Activated CD8-positive, alpha-beta memory T cell treated with anti-CD3 and anti-CD28 coated beads for 36 hours (primary cell): ENCODE results near the gene CGB1. TPM values are rescaled to one million over a fixed set of nuclear protein-coding genes. Genes with fewer than 3 reads are reported as not detected.

Experiments
- CTCF ChIA-PET: fragments of 350-600 bp; sonication (Branson Sonifier 250); formaldehyde crosslinking; loops from one replicate; lab custom pipeline; 2021; ENCODE audit warnings: antibody characterized with exemption; lab: Charles Lee
- POLR2A ChIA-PET: fragments of 350-600 bp; sonication (Branson Sonifier 250); formaldehyde crosslinking; loops from one replicate; lab custom pipeline; 2021; ENCODE audit warnings: antibody characterized with exemption; lab: Charles Lee
- total RNA-seq, 2 experiments: library from RNA; stranded (reverse); gene quantifications; one replicate each; pipeline ENCODE4 v1.2.3, GENCODE V29; 2021

CGB1 gene
- total RNA-seq, 2 experiments from 2014 or later = not detected

DNA sequence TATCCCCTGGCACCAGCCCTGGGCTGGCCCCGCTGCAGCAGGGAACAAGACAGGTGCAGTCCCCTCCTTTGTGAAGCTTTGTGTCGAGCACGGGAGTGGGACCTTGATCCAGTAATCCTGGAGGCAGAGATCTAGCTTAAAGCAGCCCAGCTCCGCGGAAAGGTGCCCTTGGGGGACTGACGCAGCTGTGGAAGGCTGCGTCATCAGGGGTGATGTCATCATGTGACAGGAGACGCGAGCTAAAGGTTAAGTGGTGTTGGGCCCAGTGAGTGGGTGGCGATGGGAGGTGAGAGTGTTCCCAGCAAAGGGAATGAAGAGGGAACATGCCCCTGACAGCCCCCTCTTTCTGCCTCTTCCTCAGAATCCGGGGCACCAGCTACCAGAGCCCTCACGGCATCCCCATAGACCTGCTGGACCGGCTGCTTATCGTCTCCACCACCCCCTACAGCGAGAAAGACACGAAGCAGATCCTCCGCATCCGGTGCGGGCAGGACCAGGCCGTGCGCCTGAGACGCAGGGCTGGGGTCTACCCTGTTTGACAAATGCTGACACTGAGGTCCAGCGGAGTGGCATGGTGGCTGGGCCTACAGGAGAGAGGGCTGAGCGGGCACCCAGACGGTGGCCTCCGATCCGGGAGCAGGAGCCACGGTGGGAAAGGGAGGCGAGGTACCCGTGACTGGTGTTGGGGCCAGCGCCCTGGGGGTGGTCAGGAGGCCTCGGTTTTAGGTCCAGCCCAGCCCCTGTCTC, 22.4 kb downstream of the CGB1 start:
- POLR2A ChIA-PET = no interaction called here
- CTCF ChIA-PET = interaction anchor here (0.9 to 1.0 kb wide), 2 partner anchors 14 to 21 kb away, joined by 3 read pairs; partner anchors contain the start of genes GYS1 and RUVBL2

DNA sequence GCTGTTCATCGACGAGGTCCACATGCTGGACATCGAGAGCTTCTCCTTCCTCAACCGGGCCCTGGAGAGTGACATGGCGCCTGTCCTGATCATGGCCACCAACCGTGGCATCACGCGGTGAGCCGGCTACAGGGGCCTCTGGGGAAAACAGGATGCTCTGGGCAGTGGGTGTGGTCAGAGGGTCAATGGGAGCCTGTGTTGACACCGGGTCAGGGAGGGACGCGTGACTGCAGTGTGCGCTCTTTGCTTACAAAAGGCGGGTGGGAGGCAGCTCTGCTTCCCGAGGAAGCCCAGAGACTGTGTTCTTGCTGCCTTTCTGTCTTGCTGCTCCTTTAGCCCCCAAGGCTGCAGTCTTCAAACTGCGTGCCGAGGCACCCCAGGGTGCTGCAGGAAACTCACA, 25.5 kb downstream of the CGB1 start:
- ChIA-PET CTCF (no interaction called here), POLR2A (no interaction called here)

DNA sequence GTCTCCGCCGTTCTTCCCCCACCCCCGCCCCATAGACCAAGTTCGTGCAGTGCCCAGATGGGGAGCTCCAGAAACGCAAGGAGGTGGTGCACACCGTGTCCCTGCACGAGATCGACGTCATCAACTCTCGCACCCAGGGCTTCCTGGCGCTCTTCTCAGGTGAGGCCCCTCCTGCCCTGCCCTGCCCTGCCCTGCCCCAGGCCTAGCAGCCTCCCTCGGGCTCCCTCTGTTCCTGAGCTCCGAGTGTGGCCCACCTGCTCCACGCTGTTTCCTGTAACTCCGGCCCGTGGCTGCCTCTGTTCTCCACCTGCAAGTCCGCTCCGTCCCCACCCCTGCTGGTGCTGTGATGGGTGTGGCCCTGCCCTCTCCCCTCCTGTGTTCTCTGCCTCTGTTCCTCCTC, 26.2 kb downstream of the CGB1 start:
- CTCF ChIA-PET = interaction anchor here (3.1 kb wide), 1 partner anchor 11 kb away, joined by 12 read pairs; no protein-coding TSS in a partner anchor
- POLR2A ChIA-PET = no interaction called here

DNA sequence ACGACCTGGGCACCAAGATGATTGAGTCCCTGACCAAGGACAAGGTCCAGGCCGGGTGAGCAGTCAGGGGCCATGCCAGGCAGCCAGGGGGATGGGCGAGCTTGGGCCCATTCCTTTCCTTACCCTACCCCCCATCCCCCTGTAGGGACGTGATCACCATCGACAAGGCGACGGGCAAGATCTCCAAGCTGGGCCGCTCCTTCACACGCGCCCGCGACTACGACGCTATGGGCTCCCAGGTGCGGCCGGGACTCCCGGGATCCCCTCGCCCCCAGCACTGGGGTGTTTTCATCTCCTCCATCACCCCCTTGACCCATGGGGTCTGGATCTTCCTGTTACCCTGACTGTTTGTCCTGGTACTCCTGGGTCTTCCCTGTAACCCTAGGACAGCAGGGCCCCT, 26.9 kb downstream of the CGB1 start:
- CTCF ChIA-PET = interaction anchor here (3.1 kb wide), 1 partner anchor 11 kb away, joined by 12 read pairs; no protein-coding TSS in a partner anchor
- POLR2A ChIA-PET = no interaction called here

DNA sequence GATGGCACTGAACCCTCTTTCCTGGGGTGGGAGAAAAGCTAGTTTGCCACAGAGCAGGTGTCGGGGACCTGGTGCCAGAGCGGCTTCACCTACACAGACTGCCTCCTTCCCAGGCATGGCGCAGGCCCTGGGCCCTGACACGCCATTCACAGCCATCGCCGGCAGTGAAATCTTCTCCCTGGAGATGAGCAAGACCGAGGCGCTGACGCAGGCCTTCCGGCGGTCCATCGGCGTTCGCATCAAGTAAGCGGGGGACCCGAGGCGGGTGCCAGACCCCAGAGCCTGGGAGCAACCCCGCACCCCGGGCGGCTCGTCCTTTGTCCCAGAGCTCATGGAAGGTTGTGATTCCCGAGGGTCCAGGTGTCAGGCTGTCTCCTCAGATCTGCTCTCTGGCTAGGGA, 29.8 kb downstream of the CGB1 start:
- CTCF ChIA-PET = no interaction called here

DNA sequence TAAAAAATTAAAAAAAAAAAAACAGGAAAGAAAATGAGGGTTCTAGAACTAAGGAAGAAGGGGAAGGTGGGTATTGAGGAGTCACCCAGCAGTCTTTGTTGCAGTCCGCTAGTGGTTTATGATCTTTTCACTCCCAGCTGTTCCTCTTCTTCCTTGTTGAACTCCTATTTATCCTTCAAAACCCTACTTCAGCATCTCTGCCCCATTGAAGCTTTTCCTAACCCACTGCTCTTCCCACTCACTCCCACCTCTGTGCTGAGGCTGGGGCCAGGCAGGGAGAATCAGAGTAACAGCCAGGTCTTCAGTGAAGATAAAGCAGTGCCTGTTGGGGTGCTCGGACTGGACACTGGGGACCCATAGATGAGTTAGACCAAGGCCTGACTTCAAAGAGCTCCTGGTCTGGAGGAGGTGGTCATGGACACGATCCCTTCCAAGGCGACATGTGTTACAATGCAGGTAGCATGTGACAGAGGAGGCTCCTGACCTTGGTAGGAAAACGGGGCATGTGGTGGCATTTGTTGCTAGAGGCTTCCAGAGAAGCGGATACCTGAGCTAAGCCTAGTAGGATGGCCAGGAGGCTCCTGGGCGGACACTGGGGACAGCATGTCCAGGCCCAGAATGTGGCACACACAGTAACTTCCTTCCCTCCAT, 31.6 kb downstream of the CGB1 start:
- CTCF ChIA-PET = interaction anchor here (1.2 kb wide), 1 partner anchor 92 kb away, joined by 3 read pairs; no protein-coding TSS in a partner anchor

More for the DNA sequence above, 29.8 kb downstream of the CGB1 start:
- POLR2A ChIA-PET = no interaction called here

DNA sequence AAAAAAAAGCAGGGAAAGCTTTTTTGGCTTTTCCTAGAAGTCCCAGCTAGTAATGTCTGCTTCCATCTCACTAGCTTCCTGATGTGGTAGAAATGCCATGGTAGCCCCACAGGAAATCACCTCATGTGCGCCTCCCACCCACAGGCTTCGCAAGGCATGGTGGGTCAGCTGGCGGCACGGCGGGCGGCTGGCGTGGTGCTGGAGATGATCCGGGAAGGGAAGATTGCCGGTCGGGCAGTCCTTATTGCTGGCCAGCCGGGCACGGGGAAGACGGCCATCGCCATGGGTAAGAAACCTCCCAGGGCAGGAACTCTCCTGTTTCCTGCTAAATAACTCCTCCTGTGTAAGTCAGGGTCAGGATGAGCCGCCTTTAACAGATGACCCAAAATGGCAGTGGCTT, 32.6 kb downstream of the CGB1 start:
- POLR2A ChIA-PET = interaction anchor here (0.5 to 0.7 kb wide), 3 partner anchors 84 to 212 kb away, joined by 3 to 5 read pairs (median 5); no protein-coding TSS in a partner anchor

More for the DNA sequence above, 31.6 kb downstream of the CGB1 start:
- POLR2A ChIA-PET = interaction anchor here (0.8 kb wide), 1 partner anchor 12 kb away, joined by 3 read pairs; the partner anchor contains the start of gene LHB

DNA sequence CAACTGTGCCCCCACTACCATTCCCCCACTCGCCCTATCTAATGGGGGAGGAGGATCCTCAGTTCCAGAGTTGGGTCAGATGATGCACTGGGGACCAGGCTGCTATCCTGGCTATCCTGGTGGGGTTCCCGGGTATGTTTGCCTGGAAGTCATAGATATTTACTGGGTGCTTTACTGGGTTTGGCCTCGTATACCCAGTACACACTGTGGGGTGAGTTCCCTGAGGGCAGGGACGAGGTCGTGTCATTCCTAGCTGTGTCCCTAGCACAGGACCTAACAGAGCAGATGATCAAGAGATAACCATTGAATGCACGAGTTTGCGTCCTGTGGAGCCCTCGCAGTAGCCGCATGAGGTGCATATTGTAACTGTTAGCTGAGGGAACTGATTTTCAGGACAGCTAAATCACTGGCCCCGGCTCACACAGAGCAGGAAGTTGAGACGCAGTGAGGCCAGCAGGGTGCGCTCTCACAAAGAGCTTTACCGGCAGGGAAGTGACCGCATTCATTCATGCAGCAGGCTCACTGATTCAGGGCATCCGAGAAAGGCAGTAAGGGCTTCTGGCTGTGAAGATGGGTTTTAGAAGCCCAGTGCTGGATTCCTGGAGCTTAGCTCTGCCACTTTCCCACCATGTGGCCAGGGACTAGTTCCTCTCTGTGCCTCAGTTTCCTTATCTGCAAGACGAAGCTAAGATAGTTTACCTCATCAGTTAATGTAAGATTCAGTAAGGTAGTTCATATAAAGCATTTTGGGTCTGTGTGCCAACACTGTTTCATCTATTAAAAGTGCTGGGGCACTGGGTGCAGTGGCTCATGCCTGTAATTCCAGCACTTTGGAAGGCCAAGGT, 37.0 kb downstream of the CGB1 start:
- ChIA-PET POLR2A (interaction anchor here (0.6 kb wide), 3 partner anchors 9 to 554 kb away, joined by 3 to 5 read pairs (median 5); no protein-coding TSS in a partner anchor), CTCF (interaction anchor here (0.6 to 2.3 kb wide), 11 partner anchors 9 to 199 kb away, joined by 3 to 12 read pairs (median 4); partner anchors contain the start of gene LIN7B)

More for the DNA sequence above, 32.6 kb downstream of the CGB1 start:
- CTCF ChIA-PET = interaction anchor here (1.0 to 1.2 kb wide), 2 partner anchors 11 to 34 kb away, joined by 5 to 8 read pairs; partner anchors contain the start of gene GYS1

DNA sequence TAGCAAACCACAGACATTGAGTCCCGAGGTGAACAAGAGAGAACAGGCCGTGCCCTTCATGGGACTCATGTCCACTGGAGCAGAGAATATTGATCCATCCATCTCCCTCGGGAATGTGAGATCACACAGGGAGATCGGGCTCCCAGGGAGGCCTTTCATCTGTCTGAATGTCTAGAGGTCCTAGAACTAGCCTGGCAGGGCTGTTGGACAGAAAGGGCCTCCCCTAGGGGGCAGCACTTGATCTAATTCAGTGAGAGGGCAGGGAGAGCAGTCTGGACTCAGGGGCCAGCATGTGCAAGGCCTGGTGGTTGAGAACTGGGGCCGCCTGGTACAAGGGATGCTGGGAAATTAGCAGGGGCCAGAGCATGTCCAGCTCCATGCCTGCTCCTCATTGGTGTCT, 38.7 kb downstream of the CGB1 start:
- ChIA-PET POLR2A (interaction anchor here (0.7 kb wide), 1 partner anchor 93 kb away, joined by 6 read pairs; no protein-coding TSS in a partner anchor), CTCF (interaction anchor here (0.6 to 2.3 kb wide), 5 partner anchors 11 to 682 kb away, joined by 3 to 12 read pairs (median 4); no protein-coding TSS in a partner anchor)

DNA sequence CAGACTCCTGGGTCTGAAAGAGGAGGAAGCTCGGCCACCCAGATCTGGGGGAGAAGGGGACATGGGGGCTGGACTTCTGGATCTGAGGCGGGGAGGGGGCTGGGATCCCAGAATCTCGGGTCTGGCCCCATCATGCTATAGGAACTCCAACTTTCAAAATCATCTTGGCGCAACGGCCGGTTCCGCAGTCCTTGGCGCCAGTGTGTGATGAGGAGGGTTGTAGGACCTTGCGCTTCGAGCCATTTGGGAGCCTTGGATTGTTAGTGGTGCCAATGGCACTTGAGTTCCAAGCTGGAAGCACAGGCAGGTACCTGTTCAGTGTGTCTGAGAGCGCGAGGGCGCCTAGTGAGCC, 42.7 kb downstream of the CGB1 start:
- ChIA-PET CTCF (interaction anchor here (0.7 to 3.3 kb wide), 13 partner anchors 17 to 348 kb away, joined by 3 to 24 read pairs (median 3); partner anchors contain the start of genes CA11, CGB7, FTL and NUCB1), POLR2A (interaction anchor here (0.6 to 2.1 kb wide), 3 partner anchors 32 to 249 kb away, joined by 3 to 9 read pairs (median 7); no protein-coding TSS in a partner anchor)

DNA sequence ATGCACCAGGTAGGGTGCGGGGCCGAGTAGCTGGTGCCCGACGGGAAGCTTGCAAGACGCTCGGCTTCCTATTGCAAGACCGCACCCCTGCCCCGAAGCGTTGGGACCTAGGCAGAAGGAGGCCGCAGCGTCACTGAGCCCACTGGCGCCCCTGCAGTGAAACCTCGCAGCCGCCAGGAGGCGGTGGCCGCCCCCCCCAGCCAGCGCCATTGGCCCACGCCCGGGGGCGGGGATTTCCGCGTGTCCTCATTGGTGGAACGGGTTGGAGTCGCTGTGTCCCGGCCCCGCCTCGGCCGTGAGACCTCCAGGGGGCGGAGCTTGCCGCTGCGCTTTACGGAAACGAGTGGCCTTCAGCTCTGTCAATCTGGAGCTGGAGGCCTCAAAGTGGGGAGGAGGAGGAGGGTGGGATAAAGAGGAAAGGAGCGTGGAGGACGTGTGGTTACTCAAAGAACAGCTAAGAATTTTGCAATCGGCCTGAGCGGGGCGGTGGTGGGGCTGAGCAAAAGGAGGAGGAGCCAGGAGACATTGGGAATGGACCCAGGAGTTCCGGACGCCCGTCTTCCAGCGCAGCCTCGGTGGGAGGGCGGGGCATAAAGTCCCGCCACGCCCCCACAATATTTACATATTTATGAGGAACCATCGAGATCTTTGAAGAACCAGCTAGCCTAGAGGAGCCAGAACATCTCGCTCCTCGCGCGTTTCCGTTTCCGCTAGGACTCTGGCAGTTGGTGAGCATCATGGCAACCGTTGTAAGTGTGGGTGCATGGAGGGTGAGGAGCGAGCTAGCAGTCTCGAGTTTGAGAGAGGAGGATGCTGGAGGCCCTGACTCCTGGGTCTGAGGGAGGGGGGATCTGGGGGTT, 43.3 kb downstream of the CGB1 start, which contains the start of the genes GYS1 and RUVBL2:
Gene GYS1, minus strand, starts transcription at position 135 of the 860 bp plus-strand sequence. CDS start 197 bp downstream, outside the sequence.
Gene RUVBL2, plus strand, starts transcription at position 713 of the 860 bp plus-strand sequence. Its CDS starts 25 bp downstream, at position 738.
- ChIA-PET POLR2A (interaction anchor here (0.6 to 2.1 kb wide), 8 partner anchors 15 to 248 kb away, joined by 3 to 9 read pairs (median 4); partner anchors contain the start of genes BAX and PPP1R15A), CTCF (interaction anchor here (0.7 to 3.3 kb wide), 20 partner anchors 10 to 348 kb away, joined by 3 to 24 read pairs (median 3); partner anchors contain the start of genes CA11, CGB7, FTL and NUCB1)

DNA sequence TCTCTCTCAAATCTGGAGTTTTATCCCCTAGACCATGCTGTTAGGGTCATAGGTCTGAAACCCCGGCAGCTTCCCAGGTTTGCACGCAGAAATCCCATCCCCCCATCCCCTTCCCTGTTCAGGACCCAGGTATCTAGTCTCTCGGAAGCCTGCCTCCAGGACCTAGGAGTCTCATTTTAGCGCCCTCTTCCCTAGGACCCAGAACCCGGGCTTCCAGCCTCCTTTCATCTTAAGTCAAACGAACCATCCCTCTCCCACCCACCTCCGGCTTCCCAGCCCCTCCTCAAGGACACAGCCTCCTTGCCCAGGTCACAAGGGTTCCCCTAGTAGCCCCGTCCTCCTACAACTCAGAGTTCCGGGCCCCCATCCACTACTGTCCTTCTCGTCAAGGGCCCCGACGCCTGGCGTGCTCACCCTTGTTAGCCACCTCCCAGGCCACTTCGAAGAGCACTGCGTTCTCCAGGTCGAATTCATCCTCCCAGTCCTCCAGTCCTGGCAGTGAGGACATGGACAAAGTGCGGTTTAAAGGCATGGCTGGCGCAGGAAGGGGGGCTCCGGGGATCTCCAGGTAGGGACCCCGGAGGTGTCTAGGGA, 44.0 kb downstream of the CGB1 start:
- ChIA-PET POLR2A (interaction anchor here (0.6 to 2.1 kb wide), 6 partner anchors 14 to 121 kb away, joined by 3 to 7 read pairs (median 6); partner anchors contain the start of genes BAX and PPP1R15A), CTCF (interaction anchor here (0.9 to 3.3 kb wide), 16 partner anchors 9 to 197 kb away, joined by 3 to 24 read pairs (median 4); partner anchors contain the start of genes FTL and PPFIA3)

DNA sequence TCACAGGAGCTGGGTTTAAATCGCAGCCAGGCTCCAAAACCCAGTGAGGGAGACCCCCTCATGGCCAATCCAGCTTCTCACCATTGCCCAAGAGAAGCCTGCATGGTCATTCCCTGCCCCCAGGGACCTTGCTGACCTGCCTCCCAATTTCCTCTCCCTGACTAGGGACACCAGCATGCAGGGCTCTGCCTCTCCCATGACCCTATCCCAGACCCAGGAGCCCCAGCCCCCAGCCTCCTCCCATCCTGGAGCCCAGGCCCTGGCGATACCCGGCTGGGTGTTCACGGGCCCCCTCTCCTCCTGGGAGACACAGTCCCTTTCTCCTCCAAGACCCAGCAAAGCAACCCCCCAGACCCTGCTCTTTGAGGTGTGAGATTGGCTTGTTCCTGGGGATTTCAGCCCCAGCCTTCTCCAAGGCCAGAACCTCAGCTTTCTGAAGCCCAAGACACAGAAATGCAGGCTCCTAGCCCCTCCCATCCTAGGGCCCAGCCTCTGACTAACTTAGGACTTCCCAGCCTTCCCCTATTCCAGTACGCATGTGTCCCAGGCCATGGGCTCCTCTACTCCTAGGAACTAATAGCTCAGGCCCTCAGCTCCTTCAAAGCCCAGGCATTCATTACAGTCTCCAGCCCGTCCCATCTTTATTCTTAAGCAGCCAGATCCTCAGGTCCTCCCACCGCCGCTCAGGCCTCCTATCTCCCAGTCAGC, 44.7 kb downstream of the CGB1 start:
- ChIA-PET POLR2A (interaction anchor here (0.6 to 1.6 kb wide), 3 partner anchors 13 to 120 kb away, joined by 3 to 7 read pairs (median 7); partner anchors contain the start of gene PPP1R15A), CTCF (interaction anchor here (0.9 to 3.3 kb wide), 6 partner anchors 16 to 128 kb away, joined by 3 to 24 read pairs (median 3); partner anchors contain the start of genes FTL and PPFIA3)

DNA sequence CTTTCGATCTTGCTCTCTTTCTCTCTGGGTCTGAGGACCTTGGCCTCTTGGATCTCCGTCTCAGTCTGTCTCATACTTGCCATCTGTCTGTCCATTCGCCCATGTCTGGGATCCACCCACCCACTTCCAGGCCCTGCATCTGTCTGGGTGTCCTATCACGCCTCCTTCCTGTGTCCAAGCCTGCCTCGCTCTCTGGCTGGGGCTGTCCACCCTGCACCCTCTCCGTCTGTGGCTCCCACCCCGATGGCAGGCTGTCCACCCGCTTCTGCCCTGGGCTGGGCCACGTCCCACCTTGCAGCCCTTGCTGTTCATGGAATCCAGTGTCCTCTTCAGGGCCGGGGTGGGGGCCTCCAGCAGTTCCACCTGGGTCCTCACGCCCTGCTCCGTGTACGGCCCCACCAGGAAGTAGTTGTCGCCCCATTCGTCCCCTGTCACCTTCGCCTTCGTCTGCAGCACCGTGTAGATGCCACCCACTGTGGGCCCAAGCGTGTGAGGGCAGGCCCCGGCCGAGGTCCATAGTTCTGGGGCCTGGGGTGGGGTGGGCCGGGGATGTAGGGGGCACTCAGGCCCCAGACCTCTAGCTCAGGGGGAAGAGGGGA, 45.6 kb downstream of the CGB1 start:
- POLR2A ChIA-PET = no interaction called here
- CTCF ChIA-PET = interaction anchor here (0.5 to 3.3 kb wide), 4 partner anchors 20 to 32 kb away, joined by 3 to 24 read pairs (median 6); partner anchors contain the start of gene FTL

DNA sequence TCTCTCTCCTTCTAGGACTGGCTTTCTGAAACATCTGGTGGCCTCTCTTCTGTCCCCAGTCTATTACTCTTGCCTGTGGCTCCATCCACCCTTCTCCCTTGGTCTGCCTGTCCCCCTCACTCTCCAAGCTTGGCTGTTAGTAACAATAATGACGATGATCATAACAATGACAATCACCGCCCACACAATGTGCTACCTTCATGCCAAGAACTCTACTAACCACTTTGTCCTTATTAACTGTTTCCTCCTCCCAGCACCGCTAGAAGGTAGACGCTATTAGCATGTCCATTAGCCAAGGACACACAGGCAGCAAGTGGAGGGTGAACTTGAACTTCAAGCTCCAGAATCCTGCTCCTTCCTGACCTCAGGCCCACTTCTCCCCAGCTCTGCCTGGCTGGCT, 46.3 kb downstream of the CGB1 start:
- ChIA-PET POLR2A (no interaction called here), CTCF (interaction anchor here (0.5 to 1.6 kb wide), 2 partner anchors 19 to 31 kb away, joined by 3 to 7 read pairs; no protein-coding TSS in a partner anchor)
